HG03108 (cell line): ENCODE data around the gene IFNL2.
"Not testable (repeated sequence)": the region's sequence is repeated elsewhere in the genome, so short reads cannot be mapped to it uniquely, and the experiment has no call there.

Experiments
- ATAC-seq: cut with Tn5 transposase; IDR thresholded peaks from one replicate; pipeline ENCODE4 v1.9.1; 2021; ENCODE audit warnings: moderate library complexity; ENCODE audit not compliant: unreplicated experiment

IFNL2 gene

GRCh38 chr19:39268085-39268484 lies at the start of gene IFNL2:
Gene IFNL2, plus strand, starts transcription at chr19:39268396. Its CDS starts 173 bp downstream, at chr19:39268569.
- not testable (repeated sequence) for ATAC-seq

- ATAC-seq, result not testable (repeated sequence)
Measured at GRCh38 chr19:39219108-39219507, 49.1 kb upstream of the IFNL2 start.

GRCh38 chr19:39223703-39224279 lies 44.4 kb upstream of the IFNL2 start:
- no peak for ATAC-seq

GRCh38 chr19:39224910-39225309 lies 43.3 kb upstream of the IFNL2 start:
- ATAC-seq, result no peak

GRCh38 chr19:39230096-39230764 lies 38.0 kb upstream of the IFNL2 start:
- no peak for ATAC-seq

- ATAC-seq, result no peak
Measured at GRCh38 chr19:39232708-39233107, 35.5 kb upstream of the IFNL2 start.

GRCh38 chr19:39236527-39236926 lies 31.7 kb upstream of the IFNL2 start:
- ATAC-seq, result no peak

GRCh38 chr19:39237200-39238184 lies 30.7 kb upstream of the IFNL2 start:
- peak; percentile 93 for ATAC-seq

- ATAC-seq, result no peak
Measured at GRCh38 chr19:39238209-39238608, 30.0 kb upstream of the IFNL2 start.

GRCh38 chr19:39238944-39239343 lies 29.3 kb upstream of the IFNL2 start:
- no peak for ATAC-seq

GRCh38 chr19:39240421-39240820 lies 27.8 kb upstream of the IFNL2 start:
- no peak for ATAC-seq

- ATAC-seq, result not testable (repeated sequence)
Measured at GRCh38 chr19:39243741-39244140, 24.5 kb upstream of the IFNL2 start.

GRCh38 chr19:39244410-39245100 lies 23.6 kb upstream of the IFNL2 start, which contains the start of gene IFNL3:
Gene IFNL3, minus strand, starts transcription at chr19:39245006. Its CDS starts 39 bp downstream, at chr19:39244967.
- not testable (repeated sequence) for ATAC-seq

- not testable (repeated sequence) for ATAC-seq
Measured at GRCh38 chr19:39245166-39245565, 23.0 kb upstream of the IFNL2 start.

GRCh38 chr19:39246951-39247669 lies 21.1 kb upstream of the IFNL2 start:
- no peak for ATAC-seq

GRCh38 chr19:39247701-39248664 lies 20.2 kb upstream of the IFNL2 start:
- no peak for ATAC-seq

- no peak for ATAC-seq
Measured at GRCh38 chr19:39248806-39249205, 19.4 kb upstream of the IFNL2 start, which contains the start of gene IFNL4. Gene IFNL4, minus strand, starts transcription at chr19:39248856.

GRCh38 chr19:39251081-39251480 lies 17.1 kb upstream of the IFNL2 start:
- ATAC-seq, result no peak

GRCh38 chr19:39251846-39252245 lies 16.4 kb upstream of the IFNL2 start:
- ATAC-seq, result no peak
